Measurements from ENCODE around the gene SLC9A3.

SLC9A3 gene

GRCh38 chr5:451587-452458 lies 72.4 kb downstream of the SLC9A3 start:
- TF ChIP-seq CTCF (IDR thresholded peaks at IDR 0.05; ENCODE audit: low read depth, low read length) (no peak), EZH2phosphoT487 (IDR thresholded peaks at IDR 0.05; ENCODE audit: low read depth) (no peak)
- Histone ChIP-seq H3K27me3 (ENCODE audit: low read depth, low read length) (no peaks in the 10 kb centered on the region), H3K36me3 (replicated peaks; ENCODE audit: low read depth, low read length) (peaks cover 73% of the 10 kb centered on the region), H3K27ac (ENCODE audit: low read length) (no peak overlapping the region), H4K20me1 (ENCODE audit: insufficient read depth, low read length) (no peaks in the 10 kb centered on the region), H3K9me3 (ENCODE audit: insufficient read depth, low read length) (peaks cover 10% of the 10 kb centered on the region; the same call in 1 of the 2 replicates), H3K4me3 (ENCODE audit: low read length) (no peak overlapping the region), H3K9ac (ENCODE audit: low read length) (no peak overlapping the region), H2AFZ (ENCODE audit: low read depth, low read length) (no peak overlapping the region), H3K79me2 (ENCODE audit: low read length) (0 out of 2 replicates have a peak, but pooled peaks cover 3% of the 10 kb centered on the region), H3K4me2 (ENCODE audit: low read length) (no peak overlapping the region), H3K4me1 (ENCODE audit: low read length) (no peaks in the 10 kb centered on the region)

- Histone ChIP-seq H3K79me2 (ENCODE audit: low read length) (peaks cover 9% of the 10 kb centered on the region), H3K27me3 (ENCODE audit: low read depth, low read length) (no peaks in the 10 kb centered on the region), H3K4me3 (ENCODE audit: low read length) (no peak overlapping the region), H3K36me3 (replicated peaks; ENCODE audit: low read depth, low read length) (peaks cover 66% of the 10 kb centered on the region), H3K27ac (ENCODE audit: low read length) (no peak overlapping the region), H3K4me1 (ENCODE audit: low read length) (peaks cover 4% of the 10 kb centered on the region; the same call in 1 of the 2 replicates), H3K9me3 (ENCODE audit: insufficient read depth, low read length) (peaks cover 10% of the 10 kb centered on the region; the same call in 1 of the 2 replicates), H3K4me2 (ENCODE audit: low read length) (no peak overlapping the region), H3K9ac (ENCODE audit: low read length) (no peak overlapping the region), H2AFZ (ENCODE audit: low read depth, low read length) (no peak overlapping the region), H4K20me1 (ENCODE audit: insufficient read depth, low read length) (no peaks in the 10 kb centered on the region)
- TF ChIP-seq EZH2phosphoT487 (IDR thresholded peaks at IDR 0.05; ENCODE audit: low read depth) (no peak), CTCF (IDR thresholded peaks at IDR 0.05; ENCODE audit: low read depth, low read length) (no peak)
Measured at GRCh38 chr5:449151-449550, 75.1 kb downstream of the SLC9A3 start.

GRCh38 chr5:448766-449090 lies 75.5 kb downstream of the SLC9A3 start:
- Histone ChIP-seq H4K20me1 (ENCODE audit: insufficient read depth, low read length) (no peaks in the 10 kb centered on the region), H3K27ac (ENCODE audit: low read length) (no peak overlapping the region), H3K9ac (ENCODE audit: low read length) (no peak overlapping the region), H3K27me3 (ENCODE audit: low read depth, low read length) (no peaks in the 10 kb centered on the region), H3K79me2 (ENCODE audit: low read length) (peaks cover 14% of the 10 kb centered on the region), H2AFZ (ENCODE audit: low read depth, low read length) (no peak overlapping the region), H3K36me3 (replicated peaks; ENCODE audit: low read depth, low read length) (peaks cover 61% of the 10 kb centered on the region), H3K9me3 (ENCODE audit: insufficient read depth, low read length) (peaks cover 10% of the 10 kb centered on the region; the same call in 1 of the 2 replicates), H3K4me1 (ENCODE audit: low read length) (peaks cover 8% of the 10 kb centered on the region; the same call in 1 of the 2 replicates), H3K4me3 (ENCODE audit: low read length) (no peak overlapping the region), H3K4me2 (ENCODE audit: low read length) (no peak overlapping the region)
- TF ChIP-seq CTCF (IDR thresholded peaks at IDR 0.05; ENCODE audit: low read depth, low read length) = no peak
- no peak for TF ChIP-seq EZH2phosphoT487 (IDR thresholded peaks at IDR 0.05; ENCODE audit: low read depth)

GRCh38 chr5:448061-448765 lies 76.0 kb downstream of the SLC9A3 start:
- Histone ChIP-seq H3K4me1 (ENCODE audit: low read length) (peaks cover 8% of the 10 kb centered on the region; the same call in 1 of the 2 replicates), H3K9me3 (ENCODE audit: insufficient read depth, low read length) (peaks cover 10% of the 10 kb centered on the region; the same call in 1 of the 2 replicates), H3K79me2 (ENCODE audit: low read length) (peaks cover 19% of the 10 kb centered on the region), H3K27ac (ENCODE audit: low read length) (no peak overlapping the region), H3K4me2 (ENCODE audit: low read length) (no peak overlapping the region), H3K27me3 (ENCODE audit: low read depth, low read length) (no peaks in the 10 kb centered on the region), H2AFZ (ENCODE audit: low read depth, low read length) (no peak overlapping the region), H3K4me3 (ENCODE audit: low read length) (no peak overlapping the region), H3K9ac (ENCODE audit: low read length) (no peak overlapping the region), H4K20me1 (ENCODE audit: insufficient read depth, low read length) (no peaks in the 10 kb centered on the region), H3K36me3 (replicated peaks; ENCODE audit: low read depth, low read length) (peaks cover 56% of the 10 kb centered on the region)
- TF ChIP-seq EZH2phosphoT487 (IDR thresholded peaks at IDR 0.05; ENCODE audit: low read depth) = no peak
- TF ChIP-seq CTCF (IDR thresholded peaks at IDR 0.05; ENCODE audit: low read depth, low read length) = no peak
